HepG2 (cell line): Measurements from ENCODE around the gene FGD2. TPM values are rescaled to one million over a fixed set of nuclear protein-coding genes. Genes with fewer than 3 reads are reported as not detected.

ENCODE experiments used
- BRCA1 ChIP-seq: sonication (generic); formaldehyde crosslinking; IDR thresholded peaks from 2 replicates; pipeline ENCODE4 v1.4.0; 2020; ENCODE audit warnings: missing genetic modification reagents
- DMTF1 ChIP-seq: sonication (generic); formaldehyde crosslinking; IDR thresholded peaks from 2 replicates; pipeline ENCODE4 v1.4.0; 2020; ENCODE audit warnings: mild to moderate bottlenecking, missing genetic modification reagents
- FOXM1 ChIP-seq: sonication (generic); formaldehyde crosslinking; IDR thresholded peaks from 2 replicates; pipeline ENCODE4 v1.5.0; 2020; ENCODE audit warnings: missing genetic modification reagents
- GABPA ChIP-seq, 2 experiments: IDR thresholded peaks; 2 replicates each; pipeline ENCODE4 v1.6.1; 2011 to 2016; ENCODE audit warnings: low read depth in 2 of 2, low read length in 1 of 2, missing biosample characterization in 1 of 2, missing genetic modification characterization in 1 of 2
- MAF1 ChIP-seq: sonication (generic); formaldehyde crosslinking; IDR thresholded peaks from 2 replicates; pipeline ENCODE4 v1.5.0; 2020; ENCODE audit warnings: missing genetic modification reagents, borderline replicate concordance
- MLXIP ChIP-seq: sonication (generic); formaldehyde crosslinking; IDR thresholded peaks from 2 replicates; pipeline ENCODE4 v1.9.0; 2021; ENCODE audit warnings: missing genetic modification reagents, borderline replicate concordance
- RBFOX2 ChIP-seq: fragments of 200-400 bp; formaldehyde crosslinking; IDR thresholded peaks from 2 replicates; pipeline ENCODE4 v1.6.1; 2017; ENCODE audit warnings: low read depth, mild to moderate bottlenecking, low read length
- ZHX2 ChIP-seq, 2 experiments: sonication (generic) in 1 of 2; formaldehyde crosslinking in 1 of 2; IDR thresholded peaks; 2 replicates each; pipeline versions ENCODE4 v1.6.1 to v1.9.0; 2014 to 2022; ENCODE audit warnings: antibody characterized with exemption in 1 of 2, borderline replicate concordance in 1 of 2, inconsistent platforms in 1 of 2, low read depth in 1 of 2, missing genetic modification reagents in 1 of 2
- ZNF205 ChIP-seq: IDR thresholded peaks from 2 replicates; pipeline ENCODE4 v1.6.1; 2018; ENCODE audit warnings: missing biosample characterization, missing genetic modification reagents
- ZNF24 ChIP-seq: fragments of 450-650 bp; IDR thresholded peaks from 2 replicates; pipeline ENCODE4 v1.6.1; 2017; ENCODE audit warnings: antibody characterized with exemption, mild to moderate bottlenecking
- ZNF383 ChIP-seq: sonication (generic); formaldehyde crosslinking; IDR thresholded peaks from 2 replicates; pipeline ENCODE4 v1.4.0; 2020; ENCODE audit warnings: missing genetic modification reagents, mild to moderate bottlenecking, borderline replicate concordance
- ZNF530 ChIP-seq: sonication (generic); formaldehyde crosslinking; IDR thresholded peaks from 2 replicates; pipeline ENCODE4 v1.5.0; 2020; ENCODE audit warnings: low read depth, mild to moderate bottlenecking, missing genetic modification reagents
- polyA plus RNA-seq, 8 experiments: library from polyadenylated mRNA; depleted of rRNA in 3 of 8; stranded (reverse) in 7 of 8; unstranded in 1 of 8; fragments of >200 nt; fragmentation: Illumina TruSeq in 4 of 8; extraction: Trizol in 4 of 8; gene quantifications; 2 replicates each; pipeline versions ENCODE4 v1.2.1 to v1.2.3, GENCODE V29; 2011 to 2016; ENCODE audit warnings: low read depth in 4 of 8, missing spikeins in 1 of 8, mixed read lengths in 1 of 8; ENCODE audit not compliant: insufficient read depth in 1 of 8
- total RNA-seq, 5 experiments: library from RNA; depleted of rRNA; stranded (reverse); fragments of >200 nt; fragmentation: Illumina TruSeq; extraction: Trizol; gene quantifications; 2 replicates each; pipeline ENCODE4 v1.2.3, GENCODE V29; 2016; ENCODE audit warnings: low read depth in 1 of 5
- TF ChIP-seq, protein P1 (sequence below): sonication (generic); formaldehyde crosslinking; IDR thresholded peaks from 2 replicates; pipeline ENCODE4 v1.9.0; 2021; ENCODE audit warnings: missing genetic modification reagents, mild to moderate bottlenecking, borderline replicate concordance

Gene FGD2
- total and polyA plus RNA-seq, 2 of the 13 experiments (the other 11 are each of a cell fraction or from before 2014, with no cell fraction given), result not detected

DNA sequence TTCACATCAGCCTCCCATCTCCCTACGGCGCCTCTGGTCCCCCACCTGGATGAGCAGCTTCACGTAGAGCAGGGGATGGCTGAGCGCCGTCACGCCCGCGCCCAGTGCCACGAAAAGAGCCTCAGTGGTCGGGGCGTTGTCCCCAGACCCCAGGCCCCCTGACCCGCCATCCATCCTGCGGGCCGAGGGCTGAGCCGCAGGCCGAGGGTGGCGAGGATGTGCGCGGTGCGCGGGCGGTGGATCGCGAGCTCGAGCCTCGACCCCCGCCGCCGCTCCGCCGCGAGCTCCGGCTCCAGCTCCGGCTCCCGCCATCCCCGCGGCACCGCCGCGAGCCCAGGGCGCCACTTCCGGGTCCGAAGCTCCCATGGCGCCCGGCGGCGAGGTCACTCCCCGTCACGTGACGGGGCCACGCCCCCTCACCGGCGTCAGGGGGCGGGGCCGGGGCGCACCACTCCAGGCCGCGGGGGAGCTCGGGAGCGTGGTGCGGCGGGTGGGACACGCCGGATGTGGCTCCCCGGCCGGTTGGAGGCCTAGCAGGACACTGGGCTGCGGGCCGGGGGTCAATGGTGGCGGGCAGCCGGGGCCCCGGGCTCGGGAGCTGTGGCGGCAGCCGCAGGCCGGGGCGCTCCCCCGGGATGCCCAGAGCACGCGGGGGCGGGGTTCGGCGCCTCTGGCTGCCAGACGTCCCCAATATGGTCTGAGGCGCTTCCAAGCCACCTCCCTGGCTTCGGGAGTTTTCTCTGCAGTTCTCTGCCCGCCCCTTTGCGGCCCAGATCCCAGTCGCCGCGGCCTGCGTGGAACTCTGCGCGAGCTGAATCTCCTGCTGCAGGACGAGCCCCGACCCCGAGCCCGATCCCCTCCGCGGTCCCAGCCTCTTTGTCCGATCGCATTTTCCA lies 19.4 kb upstream of the FGD2 start, which contains the start of gene MTCH1 (continued):
- TF ChIP-seq MLXIP (peak; percentile 22; the same call in 1 of the 2 replicates), FOXM1 (CRISPR knock-in tag) (no peak), MAF1 (CRISPR knock-in tag) (no peak; the same call in 1 of the 2 replicates), GABPA (IDR thresholded peaks at IDR 0.05; ENCODE audit: low read depth, low read length) (peak; percentile 60), GABPA (CRISPR knock-in tag; IDR thresholded peaks at IDR 0.05; ENCODE audit: low read depth) (peak; percentile 63), BRCA1 (CRISPR knock-in tag) (no peak), RBFOX2 (peak; percentile 94), ZNF383 (CRISPR knock-in tag) (peak; percentile 65; the same call in 1 of the 2 replicates), ZNF530 (CRISPR knock-in tag) (0 out of 2 replicates have a peak, but pooled peaks have one; percentile 67), ZNF205 (CRISPR knock-in tag) (peak; percentile 61; the same call in 1 of the 2 replicates), ZHX2 (IDR thresholded peaks at IDR 0.05; ENCODE audit: low read depth) (no peak), ZHX2 (CRISPR knock-in tag; IDR thresholded peaks at IDR 0.05; ENCODE audit: borderline replicate concordance) (peak; percentile 62; the same call in 1 of the 2 replicates), ZNF24 (0 out of 2 replicates have a peak, but pooled peaks have one; percentile 68), DMTF1 (CRISPR knock-in tag) (no peak)
- TF ChIP-seq, protein P1, sequence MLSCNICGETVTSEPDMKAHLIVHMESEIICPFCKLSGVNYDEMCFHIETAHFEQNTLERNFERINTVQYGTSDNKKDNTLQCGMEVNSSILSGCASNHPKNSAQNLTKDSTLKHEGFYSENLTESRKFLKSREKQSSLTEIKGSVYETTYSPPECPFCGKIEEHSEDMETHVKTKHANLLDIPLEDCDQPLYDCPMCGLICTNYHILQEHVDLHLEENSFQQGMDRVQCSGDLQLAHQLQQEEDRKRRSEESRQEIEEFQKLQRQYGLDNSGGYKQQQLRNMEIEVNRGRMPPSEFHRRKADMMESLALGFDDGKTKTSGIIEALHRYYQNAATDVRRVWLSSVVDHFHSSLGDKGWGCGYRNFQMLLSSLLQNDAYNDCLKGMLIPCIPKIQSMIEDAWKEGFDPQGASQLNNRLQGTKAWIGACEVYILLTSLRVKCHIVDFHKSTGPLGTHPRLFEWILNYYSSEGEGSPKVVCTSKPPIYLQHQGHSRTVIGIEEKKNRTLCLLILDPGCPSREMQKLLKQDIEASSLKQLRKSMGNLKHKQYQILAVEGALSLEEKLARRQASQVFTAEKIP (CRISPR knock-in tag), result no peak
